NCI-H2107 treated with DMSO at 0.1 percent for 48 hours (cell line): ENCODE measurements around the gene PHLDA1.

Experiments used
- DNase-seq: peaks from one replicate; lab custom pipeline; 2025; ENCODE audit not compliant: unreplicated experiment; lab: John Stamatoyannopoulos, UW

PHLDA1 gene

GRCh38 chr12:76020731-76021672 is 10.6 kb downstream of the PHLDA1 start:
- DNase-seq, result no peak

GRCh38 chr12:76020281-76020680 is 11.3 kb downstream of the PHLDA1 start:
- no peak for DNase-seq

- no peak for DNase-seq
These were observed 12.9 kb downstream of the PHLDA1 start for GRCh38 chr12:76018672-76019071.

- no peak for DNase-seq
These were observed 13.5 kb downstream of the PHLDA1 start for GRCh38 chr12:76018111-76018510.

GRCh38 chr12:76014007-76014406 is 17.6 kb downstream of the PHLDA1 start:
- no peak for DNase-seq

- no peak for DNase-seq
These were observed 18.0 kb downstream of the PHLDA1 start for GRCh38 chr12:76013603-76014002.

GRCh38 chr12:76012644-76013043 is 18.9 kb downstream of the PHLDA1 start:
- DNase-seq, result no peak

GRCh38 chr12:76010732-76011458 is 20.7 kb downstream of the PHLDA1 start:
- peak; percentile 50 for DNase-seq

GRCh38 chr12:76008428-76008827 is 23.1 kb downstream of the PHLDA1 start:
- no peak for DNase-seq

- no peak for DNase-seq
These were observed 23.9 kb downstream of the PHLDA1 start for GRCh38 chr12:76007640-76008039.

- no peak for DNase-seq
These were observed 25.3 kb downstream of the PHLDA1 start for GRCh38 chr12:76006028-76006925.

- no peak for DNase-seq
These were observed 28.3 kb downstream of the PHLDA1 start for GRCh38 chr12:76003355-76003638.

- DNase-seq, result no peak
These were observed 28.8 kb downstream of the PHLDA1 start for GRCh38 chr12:76002598-76003354.

GRCh38 chr12:75998292-75999063 is 33.1 kb downstream of the PHLDA1 start:
- no peak for DNase-seq

GRCh38 chr12:75997658-75998057 is 33.9 kb downstream of the PHLDA1 start:
- DNase-seq, result no peak

- DNase-seq, result no peak
These were observed 34.6 kb downstream of the PHLDA1 start for GRCh38 chr12:75996861-75997447.

- DNase-seq, result no peak
These were observed 35.9 kb downstream of the PHLDA1 start for GRCh38 chr12:75995691-75996090.

GRCh38 chr12:75994069-75994740 is 37.4 kb downstream of the PHLDA1 start:
- DNase-seq, result no peak

- no peak for DNase-seq
These were observed 39.8 kb downstream of the PHLDA1 start for GRCh38 chr12:75991753-75992152.
